Stimulated activated CD4-positive, alpha-beta T cell treated with anti-CD3 and anti-CD28 coated beads, Interleukin-1b, Interleukin-23, amount 100 ng/mL, for 4 hours (primary cell): Measurements from ENCODE around the gene TMC5.

Source experiments
- DNase-seq, 2 donors: peaks; one replicate each; pipeline ENCODE4 v3.0.0-alpha.2; 2020; ENCODE audit warnings: low read depth in 2 of 2

Gene TMC5

GRCh38 chr16:19460397-19460796 is 42.7 kb downstream of the TMC5 start:
- no peak for DNase-seq

- DNase-seq = no peak
These were observed 46.0 kb downstream of the TMC5 start for GRCh38 chr16:19463468-19464315.

- no peak for DNase-seq
These were observed 50.6 kb downstream of the TMC5 start for GRCh38 chr16:19468300-19468699.

GRCh38 chr16:19472482-19472881 is 54.8 kb downstream of the TMC5 start:
- DNase-seq = no peak

GRCh38 chr16:19474617-19475016 is 56.9 kb downstream of the TMC5 start:
- no peak for DNase-seq

- DNase-seq = no peak
These were observed 60.8 kb downstream of the TMC5 start for GRCh38 chr16:19478505-19478904.

- DNase-seq = no peak
These were observed 61.6 kb downstream of the TMC5 start for GRCh38 chr16:19479302-19479721.

- no peak for DNase-seq
These were observed 63.6 kb downstream of the TMC5 start for GRCh38 chr16:19481296-19481695.

GRCh38 chr16:19481769-19482168 is 64.1 kb downstream of the TMC5 start:
- no peak for DNase-seq

GRCh38 chr16:19482291-19482690 is 64.6 kb downstream of the TMC5 start:
- no peak for DNase-seq

- DNase-seq = no peak
These were observed 66.4 kb downstream of the TMC5 start for GRCh38 chr16:19484096-19484495.

GRCh38 chr16:19485611-19486010 is 67.9 kb downstream of the TMC5 start:
- no peak for DNase-seq

GRCh38 chr16:19486051-19486450 is 68.4 kb downstream of the TMC5 start:
- no peak for DNase-seq

- DNase-seq = no peak
These were observed 69.2 kb downstream of the TMC5 start for GRCh38 chr16:19486750-19487325.

GRCh38 chr16:19488213-19488640 is 70.5 kb downstream of the TMC5 start:
- no peak for DNase-seq

GRCh38 chr16:19490619-19491018 is 72.9 kb downstream of the TMC5 start:
- no peak for DNase-seq

- no peak for DNase-seq
These were observed 79.5 kb downstream of the TMC5 start for GRCh38 chr16:19497176-19497575.

- no peak for DNase-seq
These were observed 81.3 kb downstream of the TMC5 start for GRCh38 chr16:19499006-19499405.

- DNase-seq = no peak
These were observed 81.8 kb downstream of the TMC5 start for GRCh38 chr16:19499481-19499880.

- peak; percentile 51 to 53 for DNase-seq
These were observed 84.9 kb downstream of the TMC5 start for GRCh38 chr16:19502395-19503131.

- no peak for DNase-seq
These were observed 85.9 kb downstream of the TMC5 start for GRCh38 chr16:19503461-19504075.

GRCh38 chr16:19505600-19506303 is 88.1 kb downstream of the TMC5 start:
- DNase-seq = no peak
